HG03520 (cell line): Measurements from ENCODE around the gene EXOC2.
"Not testable (repeated sequence)": the region's sequence is repeated elsewhere in the genome, so short reads cannot be mapped to it uniquely, and the experiment has no call there.

Experiments used
- ATAC-seq: cut with Tn5 transposase; IDR thresholded peaks from one replicate; pipeline ENCODE4 v1.9.1; 2021; ENCODE audit warnings: mild to moderate bottlenecking, moderate library complexity; ENCODE audit not compliant: unreplicated experiment

EXOC2 gene

GRCh38 chr6:683742-684440 is 9.0 kb downstream of the EXOC2 start:
- ATAC-seq = no peak

- no peak for ATAC-seq
These were observed 12.1 kb downstream of the EXOC2 start for GRCh38 chr6:680666-681340.

GRCh38 chr6:680251-680650 is 12.7 kb downstream of the EXOC2 start:
- no peak for ATAC-seq

- ATAC-seq = no peak
These were observed 13.7 kb downstream of the EXOC2 start for GRCh38 chr6:679282-679681.

- ATAC-seq = no peak
These were observed 14.4 kb downstream of the EXOC2 start for GRCh38 chr6:678520-678919.

GRCh38 chr6:677919-678318 is 15.0 kb downstream of the EXOC2 start:
- no peak for ATAC-seq

- ATAC-seq = no peak
These were observed 18.0 kb downstream of the EXOC2 start for GRCh38 chr6:674956-675355.

- no peak for ATAC-seq
These were observed 18.5 kb downstream of the EXOC2 start for GRCh38 chr6:674406-674805.

GRCh38 chr6:667253-667927 is 25.5 kb downstream of the EXOC2 start:
- no peak for ATAC-seq

GRCh38 chr6:665403-666267 is 27.3 kb downstream of the EXOC2 start:
- ATAC-seq = no peak

- not testable (repeated sequence) for ATAC-seq
These were observed 29.2 kb downstream of the EXOC2 start for GRCh38 chr6:663788-664187.

- ATAC-seq = no peak
These were observed 33.0 kb downstream of the EXOC2 start for GRCh38 chr6:659716-660581.

- no peak for ATAC-seq
These were observed 34.7 kb downstream of the EXOC2 start for GRCh38 chr6:658244-658643.

GRCh38 chr6:657743-658142 is 35.2 kb downstream of the EXOC2 start:
- ATAC-seq = no peak

- ATAC-seq = no peak
These were observed 36.3 kb downstream of the EXOC2 start, which contains the start of gene HUS1B for GRCh38 chr6:656460-657252. TSS of gene HUS1B (minus strand) at chr6:657100. CDS start at chr6:656944, 156 bp downstream.

- no peak for ATAC-seq
These were observed 38.8 kb downstream of the EXOC2 start for GRCh38 chr6:654136-654535.

GRCh38 chr6:652865-653264 is 40.1 kb downstream of the EXOC2 start:
- ATAC-seq = no peak

- no peak for ATAC-seq
These were observed 42.8 kb downstream of the EXOC2 start for GRCh38 chr6:650098-650497.

GRCh38 chr6:642805-643204 is 50.1 kb downstream of the EXOC2 start:
- no peak for ATAC-seq
